Adipose tissue (tissue), 3 donors: ENCODE results near the gene IAH1. TPM values are rescaled to one million over a fixed set of nuclear protein-coding genes. Genes with fewer than 3 reads are reported as not detected.

Experiments
- H3K27ac ChIP-seq: one replicate; pipeline ENCODE4 v1.5.1; 2013; ENCODE audit warnings: low read depth, low read length
- WGBS, 3 donors: extraction: QIAGEN DNeasy Blood & Tissue Kit; methylation state at CpG; one replicate each; pipeline ENCODE4 v1.1.7; 2013; 5-methylcytosine and 5-hydroxymethylcytosine counted together
- polyA plus RNA-seq, 3 donors: library from polyadenylated mRNA; stranded (reverse); fragments of 200-250 nt; gene quantifications; one replicate each; pipeline ENCODE4 v1.2.3, GENCODE V29; 2013
- donor health status: healthy with polysubstance abuse.
- donor health status: Bipolar disorder and iron deficiency.
- donor health status: healthy.

IAH1 gene
- 10 to 100 TPM; 32.0 to 64.8 (median 64.1) TPM for polyA plus RNA-seq

GRCh38 chr2:9474361-9475057, at the start of gene IAH1:
IAH1 (plus strand) TSS chr2:9474551; CDS start chr2:9474567, 16 bp downstream.
- WGBS, 3 donors, result 0% methylated on average over 82 to 91 of the region's 91 CpGs
- H3K27ac ChIP-seq, result no peak within 1 kb of the TSS

- WGBS, 3 donors, result 74 to 82% (median 79%) methylated on average over 5 of the region's 5 CpGs
- no peak overlapping the region for H3K27ac ChIP-seq
Observed at GRCh38 chr2:9428965-9429577, 45.3 kb upstream of the IAH1 start.

DNA sequence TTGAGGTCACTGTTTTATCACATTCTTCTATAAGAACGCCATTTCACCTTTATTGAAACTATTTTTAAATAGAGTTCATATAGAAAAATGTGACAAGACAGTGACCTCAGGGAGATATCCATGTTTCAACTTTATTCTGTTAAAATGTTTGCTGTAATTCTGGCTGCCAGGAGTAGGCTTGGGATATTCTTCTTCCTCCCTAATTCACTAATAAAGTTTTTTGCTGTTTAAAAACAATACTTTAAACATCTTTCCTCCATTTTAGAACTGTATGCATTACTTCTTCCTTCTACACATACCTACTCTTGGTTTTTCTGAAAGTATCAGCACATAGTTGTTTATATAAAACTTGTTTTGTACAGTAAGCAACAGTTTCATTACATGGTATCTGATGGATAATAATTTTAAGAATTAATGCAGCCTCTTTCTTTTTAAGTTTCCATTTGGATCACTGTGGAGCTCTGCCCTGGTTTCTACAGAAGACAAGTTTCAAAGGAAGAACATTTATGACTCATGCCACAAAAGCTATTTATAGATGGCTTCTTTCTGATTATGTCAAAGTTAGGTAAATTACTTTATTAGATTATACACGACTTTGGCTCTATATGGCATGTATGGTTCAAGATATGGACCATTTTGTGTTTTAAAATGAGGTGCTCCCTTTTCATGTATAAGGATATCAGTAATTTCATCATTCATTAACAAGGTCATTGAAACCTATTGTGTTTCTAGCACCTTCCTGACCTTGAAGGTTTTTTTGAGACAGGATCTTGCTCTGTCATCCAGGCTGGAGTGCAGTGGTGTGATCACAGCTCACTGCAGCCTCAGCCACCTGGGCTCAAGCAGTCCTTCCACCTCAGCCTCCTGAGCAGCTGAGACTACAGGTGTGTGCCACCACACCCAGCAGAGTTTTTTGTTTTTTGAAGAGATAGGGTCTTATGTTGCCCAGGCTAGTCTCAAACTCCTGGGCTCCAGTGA, 43.7 kb upstream of the IAH1 start:
- 60 to 77% (median 74%) methylated on average over 2 of the region's 2 CpGs for WGBS, 3 donors
- H3K27ac ChIP-seq, result no peak overlapping the region

DNA sequence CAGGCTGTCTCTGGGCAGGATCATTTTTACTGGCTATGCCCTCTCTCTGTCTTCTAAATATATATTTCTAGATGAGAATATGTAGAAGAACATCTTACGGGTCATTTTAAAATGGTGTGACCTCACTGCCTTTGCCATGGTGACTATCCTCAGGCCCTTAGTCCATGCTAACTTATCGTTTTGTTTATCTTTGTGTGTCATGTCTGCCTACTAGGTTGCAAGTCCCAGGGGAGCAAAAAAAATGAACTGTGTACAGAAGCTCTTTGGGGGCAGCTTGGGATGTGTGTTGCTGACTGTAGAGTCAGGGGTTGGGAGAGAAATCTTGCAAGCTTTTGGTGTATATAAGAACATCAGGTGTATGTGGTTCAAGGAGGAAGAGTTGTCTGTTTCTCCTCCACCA, 39.9 kb upstream of the IAH1 start:
- H3K27ac ChIP-seq, result no peak overlapping the region

GRCh38 chr2:9439536-9439935, 34.8 kb upstream of the IAH1 start:
- 94 to 98% (median 97%) methylated on average over 1 of the region's 1 CpG for WGBS, 3 donors
- no peak overlapping the region for H3K27ac ChIP-seq

More for the DNA sequence above, 39.9 kb upstream of the IAH1 start:
- WGBS, 3 donors, result 84 to 86% (median 85%) methylated on average over 2 of the region's 2 CpGs

DNA sequence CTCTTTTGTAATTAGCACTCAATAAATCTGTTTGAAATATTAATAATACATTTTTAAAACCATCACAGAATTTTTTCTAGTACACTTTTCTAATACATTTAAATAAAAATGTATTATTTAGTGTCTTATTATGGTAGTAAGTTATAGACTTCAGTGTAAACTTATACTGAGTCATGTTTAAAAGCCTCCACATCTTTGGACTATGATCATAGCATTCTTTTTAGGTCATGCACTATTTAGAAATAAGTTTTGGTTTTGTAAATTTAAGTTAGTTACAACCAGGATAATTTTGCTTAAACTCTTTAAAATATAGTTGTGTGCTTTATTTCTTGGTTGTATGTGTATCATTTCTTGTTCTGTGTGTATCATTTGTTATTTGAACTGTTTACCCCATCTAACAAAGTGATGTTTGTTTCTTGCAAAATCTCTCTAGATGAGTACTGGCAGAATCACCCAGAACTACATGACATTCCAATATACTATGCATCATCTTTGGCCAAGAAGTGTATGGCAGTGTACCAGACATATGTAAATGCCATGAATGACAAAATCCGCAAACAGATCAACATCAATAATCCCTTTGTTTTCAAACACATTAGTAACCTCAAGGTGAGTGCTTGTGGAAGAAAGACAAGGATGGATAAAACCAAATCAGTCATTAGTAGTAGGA, 34.2 kb upstream of the IAH1 start:
- no peak overlapping the region for H3K27ac ChIP-seq
- WGBS, 3 donors, result 91 to 98% (median 91%) methylated on average over 1 of the region's 1 CpG

DNA sequence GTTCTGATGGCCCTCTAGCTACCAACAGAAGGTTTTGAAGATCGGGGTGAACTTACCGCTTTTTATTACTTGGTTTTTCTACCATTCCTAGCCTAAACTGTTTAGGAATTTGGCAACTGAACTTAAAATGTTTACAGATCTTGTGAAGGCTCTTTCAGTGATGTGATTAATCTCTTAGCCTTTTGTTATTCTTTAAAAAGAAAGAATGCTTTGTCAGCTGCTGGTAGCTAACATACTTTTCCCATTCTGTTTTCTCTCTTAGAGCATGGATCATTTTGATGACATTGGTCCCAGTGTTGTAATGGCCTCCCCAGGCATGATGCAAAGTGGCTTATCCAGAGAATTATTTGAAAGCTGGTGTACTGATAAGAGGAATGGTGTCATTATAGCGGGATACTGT, 32.8 kb upstream of the IAH1 start:
- H3K27ac ChIP-seq, result no peak overlapping the region
- WGBS, 3 donors, result 53 to 74% (median 59%) methylated on average over 3 of the region's 3 CpGs

DNA sequence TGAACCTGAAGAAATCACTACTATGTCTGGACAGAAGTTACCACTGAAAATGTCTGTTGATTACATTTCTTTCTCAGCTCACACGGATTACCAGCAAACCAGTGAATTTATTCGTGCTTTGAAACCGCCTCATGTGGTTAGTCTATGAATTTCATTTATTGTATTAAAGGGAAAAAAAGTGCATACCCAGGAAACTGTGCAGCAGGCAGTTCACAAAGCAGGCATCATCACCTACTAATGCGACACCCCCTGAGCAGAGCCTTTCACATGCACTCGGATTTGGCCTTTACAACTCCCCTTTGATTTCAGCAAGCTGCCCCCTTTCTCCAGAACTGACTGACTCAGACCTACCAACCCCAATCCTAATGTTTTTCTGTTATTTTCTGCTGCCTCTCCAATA, 30.8 kb upstream of the IAH1 start:
- WGBS, 3 donors, result 87 to 93% (median 91%) methylated on average over 5 of the region's 5 CpGs
- no peak overlapping the region for H3K27ac ChIP-seq

DNA sequence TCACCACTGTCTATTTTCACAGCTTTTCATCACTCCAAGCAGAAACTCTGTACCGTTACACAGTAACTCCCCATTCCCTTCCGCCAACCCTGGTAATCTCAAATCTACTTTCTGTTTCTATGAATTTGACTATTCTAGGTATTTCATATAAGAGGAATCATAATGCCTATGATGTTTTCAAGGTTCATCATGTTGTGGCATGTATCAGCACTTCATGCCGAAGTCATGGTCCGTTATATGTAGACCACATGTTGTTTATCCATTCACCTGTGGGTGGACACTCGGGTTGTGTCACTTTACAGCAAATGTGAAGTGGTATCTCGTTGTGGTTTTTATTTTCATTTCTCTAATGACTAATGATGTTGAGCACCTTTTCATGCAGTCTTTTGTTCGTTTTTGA, 29.3 kb upstream of the IAH1 start:
- H3K27ac ChIP-seq, result no peak overlapping the region
- WGBS, 3 donors, result 88 to 94% (median 89%) methylated on average over 7 of the region's 7 CpGs

- no peak overlapping the region for H3K27ac ChIP-seq
- WGBS, 3 donors, result 97 to 100% (median 100%) methylated on average over 1 of the region's 1 CpG
Observed at GRCh38 chr2:9451231-9451630, 23.1 kb upstream of the IAH1 start.

DNA sequence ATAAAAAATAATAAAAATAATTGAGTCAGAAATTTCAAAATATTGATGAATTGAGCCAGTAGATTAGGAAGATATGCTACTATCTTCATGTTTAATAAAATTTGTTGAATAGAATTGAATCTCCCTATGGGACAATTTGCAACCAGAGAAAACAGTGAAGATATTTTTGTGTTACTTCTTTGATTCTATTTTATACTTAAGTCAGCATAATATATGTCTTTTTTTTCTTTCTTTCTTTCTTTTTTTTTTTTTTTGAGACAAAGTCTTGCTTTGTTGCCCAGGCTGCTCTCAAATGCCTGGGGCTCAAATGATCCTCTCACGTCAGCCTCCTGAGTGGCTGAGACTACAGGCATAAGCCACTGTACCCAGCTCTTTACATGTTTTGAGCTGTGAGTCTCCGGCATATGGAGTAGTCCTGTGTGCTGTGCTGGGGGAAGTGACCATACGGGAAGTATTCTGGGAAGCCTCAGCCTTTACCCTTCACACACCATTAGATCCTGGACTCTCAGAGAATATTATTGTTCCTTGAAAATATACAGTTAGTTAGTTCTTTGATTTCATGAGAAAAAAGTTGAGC, 13.8 kb upstream of the IAH1 start:
- WGBS, 3 donors, result 96 to 97% (median 96%) methylated on average over 3 of the region's 3 CpGs
- no peak overlapping the region for H3K27ac ChIP-seq

- H3K27ac ChIP-seq, result no peak overlapping the region
- 90 to 99% (median 91%) methylated on average over 3 of the region's 3 CpGs for WGBS, 3 donors
Observed at GRCh38 chr2:9461079-9461478, 13.3 kb upstream of the IAH1 start.

GRCh38 chr2:9462313-9462712, 12.0 kb upstream of the IAH1 start:
- no peak overlapping the region for H3K27ac ChIP-seq
- 75 to 90% (median 88%) methylated on average over 5 of the region's 5 CpGs for WGBS, 3 donors

DNA sequence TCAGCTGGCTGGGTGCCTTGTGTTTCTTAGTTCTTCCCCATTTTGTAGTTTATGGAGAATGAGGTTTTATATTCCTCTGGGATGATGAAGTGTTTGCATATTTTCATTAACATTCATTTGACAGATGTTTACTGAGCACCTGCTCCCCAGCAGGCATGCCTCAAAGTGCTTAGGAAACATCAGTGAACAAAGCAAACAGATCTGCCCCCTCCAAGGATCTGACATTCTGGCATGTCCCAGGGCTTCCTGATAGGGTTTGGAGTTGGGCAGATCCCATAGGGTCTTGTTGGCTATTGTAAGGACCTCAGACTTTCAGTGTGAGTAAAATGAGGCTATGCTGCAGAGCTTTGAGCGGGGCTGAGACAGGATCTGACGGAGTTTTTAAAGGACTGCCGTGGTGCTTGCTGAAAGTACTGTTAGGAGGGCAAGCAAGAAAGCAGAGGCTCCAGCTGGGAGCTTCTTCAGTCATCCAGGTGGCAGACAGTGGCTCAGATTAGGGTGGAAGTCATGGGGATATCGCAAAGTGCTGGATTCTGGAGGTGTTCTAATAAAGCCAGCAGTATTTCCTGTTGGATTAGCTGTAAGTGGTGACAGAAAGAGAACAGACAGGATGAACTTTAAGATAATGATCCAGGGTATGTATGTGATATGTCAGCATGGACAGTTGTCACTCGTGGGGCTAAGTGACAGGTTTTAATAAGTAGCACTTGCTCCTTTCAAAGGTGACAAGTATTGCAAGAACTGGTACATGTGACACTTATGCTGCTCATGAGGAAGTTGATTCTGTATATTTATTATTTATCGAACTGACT, 11.3 kb upstream of the IAH1 start:
- 81 to 89% (median 82%) methylated on average over 6 of the region's 6 CpGs for WGBS, 3 donors
- H3K27ac ChIP-seq, result no peak overlapping the region

DNA sequence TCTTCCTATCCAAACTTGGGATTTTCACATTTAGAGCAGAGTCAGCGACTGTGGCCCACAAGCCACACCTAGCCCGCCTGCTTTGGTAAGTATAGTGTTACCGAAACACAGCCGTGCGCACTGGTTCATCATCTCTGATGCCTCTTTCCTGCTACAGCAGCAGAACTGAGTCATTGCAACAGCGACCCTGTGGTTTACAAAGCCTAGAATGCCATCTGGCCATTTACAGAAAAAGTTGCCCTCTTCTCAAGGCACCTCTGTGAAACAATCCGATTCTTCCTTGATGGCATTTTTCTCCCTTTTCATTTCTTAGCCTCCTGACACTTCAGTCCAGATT, 10.7 kb upstream of the IAH1 start:
- 50 to 74% (median 64%) methylated on average over 7 of the region's 7 CpGs for WGBS, 3 donors
- no peak overlapping the region for H3K27ac ChIP-seq

DNA sequence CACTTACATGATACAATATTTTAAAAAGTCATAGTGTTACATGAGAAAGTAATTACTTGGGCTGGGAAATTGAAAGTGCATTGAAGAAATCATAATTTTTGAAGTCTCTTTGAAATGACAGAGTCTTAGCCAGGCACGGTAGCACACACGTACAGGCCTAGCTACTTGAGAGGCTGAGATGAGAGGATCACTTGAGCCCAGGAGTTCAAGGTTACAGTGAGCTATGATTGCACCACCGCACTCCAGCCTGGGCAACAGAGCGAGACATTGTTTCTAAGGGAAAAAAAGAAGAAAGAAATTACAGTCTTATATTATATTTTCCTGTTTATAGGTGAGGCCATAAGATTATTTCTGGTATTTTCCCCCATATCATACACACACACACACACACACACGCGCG, 9.2 kb upstream of the IAH1 start:
- 84 to 91% (median 87%) methylated on average over 7 of the region's 7 CpGs for WGBS, 3 donors
- no peak overlapping the region for H3K27ac ChIP-seq

GRCh38 chr2:9466147-9466683, 8.1 kb upstream of the IAH1 start:
- WGBS, 3 donors, result 89 to 96% (median 91%) methylated on average over 41 to 46 of the region's 46 CpGs
- H3K27ac ChIP-seq, result no peak overlapping the region
